OCI-LY1 (cell line): Measurements from ENCODE around the gene VGF.

Experiments used
- H2AFZ ChIP-seq: fragments of 200-600 bp; sonication (generic), shearing (Covaris generic); 2 replicates; pipeline ENCODE4 v1.6.0; 2014; ENCODE audit warnings: antibody characterized with exemption, mild to moderate bottlenecking, low read length
- H3F3A ChIP-seq: fragments of 200-600 bp; sonication (generic), shearing (Covaris generic); 2 replicates; pipeline ENCODE4 v1.6.0; 2014; ENCODE audit warnings: mild to moderate bottlenecking, antibody characterized with exemption, low read length, moderate library complexity; ENCODE audit not compliant: insufficient read depth
- H3K27ac ChIP-seq: fragments of 200-600 bp; sonication (generic); 2 replicates; pipeline ENCODE4 v1.5.1; 2014; ENCODE audit warnings: low read length, mixed run types, mild to moderate bottlenecking, low read depth; ENCODE audit not compliant: poor library complexity, severe bottlenecking
- H3K27me3 ChIP-seq: fragments of 200-600 bp; sonication (generic); 2 replicates; pipeline ENCODE4 v1.6.0; 2014; ENCODE audit warnings: antibody characterized with exemption, mild to moderate bottlenecking, low read length, moderate library complexity; ENCODE audit not compliant: insufficient read depth
- H3K36me3 ChIP-seq: fragments of 200-600 bp; sonication (generic); 2 replicates; pipeline ENCODE4 v1.6.1; 2014; ENCODE audit warnings: mild to moderate bottlenecking, antibody characterized with exemption, low read length, moderate library complexity, mixed read lengths; ENCODE audit not compliant: insufficient read depth
- H3K4me1 ChIP-seq: fragments of 200-600 bp; sonication (generic); 2 replicates; pipeline ENCODE4 v1.5.1; 2014; ENCODE audit warnings: mild to moderate bottlenecking, low read length, moderate library complexity; ENCODE audit not compliant: insufficient read depth, severe bottlenecking
- H3K4me2 ChIP-seq: fragments of 200-600 bp; sonication (generic), shearing (Covaris generic); 2 replicates; pipeline ENCODE4 v1.6.1; 2014; ENCODE audit warnings: low read length
- H3K4me3 ChIP-seq: fragments of 200-600 bp; sonication (generic); 2 replicates; pipeline ENCODE4 v1.5.1; 2014; ENCODE audit warnings: low read length, low read depth, mild to moderate bottlenecking, mixed read lengths; ENCODE audit not compliant: poor library complexity, severe bottlenecking
- H3K79me2 ChIP-seq: fragments of 200-600 bp; shearing (Covaris generic); 2 replicates; pipeline ENCODE4 v1.6.1; 2016; ENCODE audit warnings: mixed run types, low read length, mixed read lengths; ENCODE audit not compliant: insufficient read depth
- H3K9ac ChIP-seq: fragments of 200-600 bp; sonication (generic), shearing (Covaris generic); 2 replicates; pipeline ENCODE4 v1.6.1; 2014; ENCODE audit warnings: mild to moderate bottlenecking, low read length, mixed read lengths
- H3K9me2 ChIP-seq: fragments of 200-600 bp; sonication (generic), shearing (Covaris generic); 2 replicates; pipeline ENCODE4 v1.6.1; 2014; ENCODE audit warnings: low read depth, mild to moderate bottlenecking, low read length, mixed read lengths
- H3K9me3 ChIP-seq: fragments of 200-600 bp; shearing (Covaris generic); 2 replicates; pipeline ENCODE4 v1.6.1; 2014; ENCODE audit warnings: low read length, mixed read lengths
- H4K20me1 ChIP-seq: fragments of 200-600 bp; sonication (generic), shearing (Covaris generic); 2 replicates; pipeline ENCODE4 v1.6.0; 2016; ENCODE audit warnings: mild to moderate bottlenecking, low read length; ENCODE audit not compliant: insufficient read depth
- EZH2 ChIP-seq: fragments of 200-600 bp; sonication (generic), shearing (Covaris generic); IDR thresholded peaks from 2 replicates; pipeline ENCODE4 v1.8.0; 2017; ENCODE audit warnings: borderline replicate concordance, mixed run types, mild to moderate bottlenecking, antibody characterized with exemption, low read length, moderate library complexity, mixed read lengths
- TF ChIP-seq, protein P1 (sequence below): fragments of 200-600 bp; sonication (generic), shearing (Covaris generic); IDR thresholded peaks from 2 replicates; pipeline ENCODE4 v1.5.1; 2017; ENCODE audit warnings: mild to moderate bottlenecking, antibody characterized with exemption, low read length, moderate library complexity, mixed read lengths

VGF gene

DNA sequence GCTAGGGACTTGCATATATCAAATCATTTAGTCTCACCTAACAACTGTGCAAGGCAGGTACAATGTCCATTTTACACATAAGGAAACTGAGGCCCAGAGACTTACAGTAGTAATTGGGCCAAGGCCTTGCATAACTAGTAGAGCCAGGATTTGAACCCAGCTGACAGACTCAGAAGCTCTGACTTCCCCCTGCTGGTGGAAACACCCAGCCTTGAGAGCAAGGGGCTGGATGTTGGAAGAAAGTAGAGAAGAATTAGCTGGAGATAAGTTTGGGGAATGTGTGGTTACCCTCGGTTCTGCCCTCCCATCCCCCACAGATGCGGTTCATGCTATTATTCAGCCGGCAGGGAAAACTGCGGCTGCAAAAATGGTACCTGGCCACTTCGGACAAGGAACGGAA is 9.1 kb downstream of the VGF start:
- no peaks in the 10 kb centered on the region for H3K9me3 ChIP-seq
- H2AFZ ChIP-seq: no peak overlapping the region
- no peaks in the 10 kb centered on the region for H3K9me2 ChIP-seq
- H3K9ac ChIP-seq: no peak overlapping the region
- no peaks in the 10 kb centered on the region for H3K27me3 ChIP-seq
- no peaks in the 10 kb centered on the region for H4K20me1 ChIP-seq
- TF ChIP-seq EZH2: no peak
- TF ChIP-seq, protein P1, sequence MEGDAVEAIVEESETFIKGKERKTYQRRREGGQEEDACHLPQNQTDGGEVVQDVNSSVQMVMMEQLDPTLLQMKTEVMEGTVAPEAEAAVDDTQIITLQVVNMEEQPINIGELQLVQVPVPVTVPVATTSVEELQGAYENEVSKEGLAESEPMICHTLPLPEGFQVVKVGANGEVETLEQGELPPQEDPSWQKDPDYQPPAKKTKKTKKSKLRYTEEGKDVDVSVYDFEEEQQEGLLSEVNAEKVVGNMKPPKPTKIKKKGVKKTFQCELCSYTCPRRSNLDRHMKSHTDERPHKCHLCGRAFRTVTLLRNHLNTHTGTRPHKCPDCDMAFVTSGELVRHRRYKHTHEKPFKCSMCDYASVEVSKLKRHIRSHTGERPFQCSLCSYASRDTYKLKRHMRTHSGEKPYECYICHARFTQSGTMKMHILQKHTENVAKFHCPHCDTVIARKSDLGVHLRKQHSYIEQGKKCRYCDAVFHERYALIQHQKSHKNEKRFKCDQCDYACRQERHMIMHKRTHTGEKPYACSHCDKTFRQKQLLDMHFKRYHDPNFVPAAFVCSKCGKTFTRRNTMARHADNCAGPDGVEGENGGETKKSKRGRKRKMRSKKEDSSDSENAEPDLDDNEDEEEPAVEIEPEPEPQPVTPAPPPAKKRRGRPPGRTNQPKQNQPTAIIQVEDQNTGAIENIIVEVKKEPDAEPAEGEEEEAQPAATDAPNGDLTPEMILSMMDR: peak; percentile 29; the same call in 1 of the 2 replicates
- H3K36me3 ChIP-seq: peaks cover 17% of the 10 kb centered on the region; the same call in 1 of the 2 replicates
- H3K4me3 ChIP-seq: no peak overlapping the region
- peak overlapping the region; percentile 7; the same call in 1 of the 2 replicates for H3K4me2 ChIP-seq
- H3K27ac ChIP-seq: peak overlapping the region; percentile 64
- H3K4me1 ChIP-seq: peaks cover 26% of the 10 kb centered on the region
- 0 out of 2 replicates have a peak, but pooled peaks cover 4% of the 10 kb centered on the region for H3K79me2 ChIP-seq
- no peaks in the 10 kb centered on the region for H3F3A ChIP-seq

DNA sequence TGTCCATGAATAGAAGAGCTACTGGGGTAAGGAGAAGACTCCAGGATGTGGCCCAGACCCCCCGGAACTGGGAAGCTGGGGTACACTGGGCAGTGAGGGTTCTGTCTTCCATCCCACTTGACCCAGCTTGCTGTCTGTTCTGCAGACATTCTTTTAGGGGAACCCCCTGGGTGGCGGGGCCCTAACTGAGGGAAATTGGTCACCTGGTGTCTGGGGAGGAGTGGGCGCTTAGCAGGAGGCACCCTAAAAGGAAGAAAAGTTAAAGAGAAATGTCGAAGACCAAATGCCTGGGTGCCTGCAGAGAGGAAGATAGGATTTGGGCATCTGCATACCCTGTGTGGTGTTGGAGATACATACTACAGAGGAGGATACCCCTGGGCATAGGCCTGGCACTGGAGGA is 10.1 kb downstream of the VGF start:
- Histone ChIP-seq H3K9me2 (no peaks in the 10 kb centered on the region), H4K20me1 (no peaks in the 10 kb centered on the region), H3K9me3 (no peaks in the 10 kb centered on the region), H3F3A (no peaks in the 10 kb centered on the region), H2AFZ (no peak overlapping the region), H3K79me2 (0 out of 2 replicates have a peak, but pooled peaks cover 4% of the 10 kb centered on the region), H3K4me2 (peak overlapping the region; percentile 84), H3K4me1 (peaks cover 26% of the 10 kb centered on the region), H3K27ac (peak overlapping the region; percentile 6), H3K4me3 (peak overlapping the region; percentile 79), H3K9ac (peak overlapping the region; percentile 77), H3K27me3 (no peaks in the 10 kb centered on the region), H3K36me3 (peaks cover 17% of the 10 kb centered on the region; the same call in 1 of the 2 replicates)
- TF ChIP-seq, protein P1: no peak
- TF ChIP-seq EZH2: no peak

DNA sequence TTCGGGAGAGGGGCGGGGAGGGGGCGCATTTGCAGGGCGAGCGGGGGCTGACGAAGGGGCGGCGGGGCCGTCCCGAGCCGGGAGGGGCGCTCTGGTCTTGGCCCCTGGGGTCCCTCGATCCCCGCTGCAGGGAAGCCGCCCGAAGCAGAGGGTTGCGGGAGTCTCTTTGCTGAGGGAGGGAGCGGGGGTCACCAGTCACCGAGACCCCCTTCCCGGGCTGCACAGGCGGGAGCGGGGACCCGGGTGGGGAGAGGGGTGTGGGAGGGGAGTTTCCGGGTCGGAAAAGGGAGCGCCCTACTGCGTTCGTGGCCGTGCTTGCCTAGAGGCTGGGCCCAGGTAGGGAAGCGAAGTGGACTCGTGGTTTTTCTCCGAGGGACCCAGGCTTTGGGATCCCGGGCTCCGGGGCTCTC is 10.7 kb downstream of the VGF start:
- no peak overlapping the region for H2AFZ ChIP-seq
- peaks cover 26% of the 10 kb centered on the region for H3K4me1 ChIP-seq
- H3K9ac ChIP-seq: peak overlapping the region; percentile 77
- H3K4me3 ChIP-seq: peak overlapping the region; percentile 79
- no peaks in the 10 kb centered on the region for H3K9me2 ChIP-seq
- peak overlapping the region; percentile 84 for H3K4me2 ChIP-seq
- H4K20me1 ChIP-seq: no peaks in the 10 kb centered on the region
- H3K36me3 ChIP-seq: peaks cover 17% of the 10 kb centered on the region; the same call in 1 of the 2 replicates
- 0 out of 2 replicates have a peak, but pooled peaks cover 4% of the 10 kb centered on the region for H3K79me2 ChIP-seq
- H3F3A ChIP-seq: no peaks in the 10 kb centered on the region
- no peak for TF ChIP-seq EZH2
- TF ChIP-seq, protein P1: no peak
- H3K27me3 ChIP-seq: no peaks in the 10 kb centered on the region
- H3K9me3 ChIP-seq: no peaks in the 10 kb centered on the region
- H3K27ac ChIP-seq: peak overlapping the region; percentile 6
